ENCODE data around the gene APOBEC2.
A peak's percentile ranks its signal among the peaks of the same experiment; 100 is the strongest.

The APOBEC2 gene

GRCh38 chr6:41038205-41038604 is 14.8 kb upstream of the APOBEC2 start:
- DNase-seq: no peak

DNA sequence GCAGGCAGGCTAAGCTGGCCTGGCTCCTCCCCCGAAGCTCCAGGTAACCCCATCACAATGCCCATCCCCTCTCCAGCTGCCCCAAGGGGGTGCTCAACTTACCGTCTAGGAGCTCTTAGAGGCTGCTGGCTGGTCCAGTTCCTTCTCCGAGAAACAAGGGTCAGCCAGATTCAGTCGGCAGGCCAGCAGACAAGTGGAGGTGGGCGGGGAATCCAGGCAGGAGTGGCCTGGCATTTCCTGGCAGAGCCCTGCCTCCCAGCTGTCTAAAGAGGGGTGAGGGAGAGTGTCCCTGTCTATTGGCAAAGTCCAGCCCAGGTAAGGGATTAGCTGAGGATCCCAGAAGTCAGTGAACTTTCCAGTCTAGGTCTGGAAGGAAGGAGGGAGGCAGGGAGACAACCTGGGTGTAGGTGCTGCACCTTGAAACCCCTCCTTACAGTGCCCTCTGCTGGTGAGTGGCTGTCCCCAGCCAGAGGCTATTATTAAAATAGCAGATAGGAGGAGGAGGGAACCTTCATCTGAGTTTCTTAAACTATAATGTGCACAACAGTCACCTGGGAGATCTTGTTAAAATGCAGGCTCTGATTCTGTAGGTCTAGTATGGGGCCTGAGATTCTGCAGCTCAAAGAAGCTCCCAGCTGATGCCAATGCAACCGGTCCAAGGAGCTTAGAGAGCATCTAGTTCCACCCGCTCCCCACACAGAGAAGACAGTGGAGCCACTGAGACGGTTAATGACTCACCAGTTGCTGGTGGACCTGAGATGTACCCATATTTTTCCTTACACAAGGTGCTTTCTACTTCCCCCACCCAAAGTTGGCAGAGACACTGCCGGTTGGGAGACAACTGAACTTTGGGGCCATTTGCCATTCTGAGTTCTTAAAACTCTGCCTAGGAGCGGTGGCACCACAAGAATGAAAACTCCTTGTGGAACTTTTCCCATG is 13.7 kb upstream of the APOBEC2 start, which contains the start of gene UNC5CL:
UNC5CL (minus strand) TSS at position 162 of the 939 bp plus-strand sequence. CDS start 4,147 bp downstream, outside the sequence.
- DNase-seq: no peak

- no peak for DNase-seq
These were observed 12.7 kb upstream of the APOBEC2 start for GRCh38 chr6:41040101-41040939.

DNA sequence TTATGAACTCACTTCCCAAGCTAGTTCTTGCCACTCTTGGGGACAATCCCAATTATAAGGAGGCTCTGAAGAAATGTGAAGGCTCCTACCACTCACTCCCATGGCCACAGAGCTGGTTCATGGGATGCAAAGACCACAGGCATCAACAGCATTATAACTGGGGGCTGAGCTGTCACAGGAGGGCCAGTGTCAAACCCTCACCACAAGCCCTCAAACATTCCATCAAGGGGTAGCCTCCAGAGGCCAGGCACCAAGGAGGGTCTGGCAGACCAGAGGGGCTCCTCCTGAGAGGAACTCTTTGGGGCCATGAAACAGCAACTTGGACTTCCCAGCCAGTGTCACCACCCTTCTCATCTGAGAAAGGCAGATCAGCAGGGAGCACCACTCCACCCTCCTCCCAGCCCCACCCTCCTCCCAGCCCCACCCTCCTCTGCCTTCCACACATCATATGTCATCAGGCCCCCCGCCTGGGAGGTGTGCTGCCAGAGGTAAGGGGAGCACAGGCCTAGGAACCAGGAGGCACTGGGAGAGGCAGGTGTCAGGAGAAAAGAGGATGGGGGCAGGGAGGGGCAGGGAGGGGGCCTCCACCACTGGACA is 12.0 kb upstream of the APOBEC2 start:
- no peak for DNase-seq

- DNase-seq: no peak
These were observed 10.6 kb upstream of the APOBEC2 start, which contains the start of gene TSPO2 for GRCh38 chr6:41042226-41043055. Gene TSPO2, plus strand, starts transcription at chr6:41042467. Its CDS starts 519 bp downstream, at chr6:41042986.

DNA sequence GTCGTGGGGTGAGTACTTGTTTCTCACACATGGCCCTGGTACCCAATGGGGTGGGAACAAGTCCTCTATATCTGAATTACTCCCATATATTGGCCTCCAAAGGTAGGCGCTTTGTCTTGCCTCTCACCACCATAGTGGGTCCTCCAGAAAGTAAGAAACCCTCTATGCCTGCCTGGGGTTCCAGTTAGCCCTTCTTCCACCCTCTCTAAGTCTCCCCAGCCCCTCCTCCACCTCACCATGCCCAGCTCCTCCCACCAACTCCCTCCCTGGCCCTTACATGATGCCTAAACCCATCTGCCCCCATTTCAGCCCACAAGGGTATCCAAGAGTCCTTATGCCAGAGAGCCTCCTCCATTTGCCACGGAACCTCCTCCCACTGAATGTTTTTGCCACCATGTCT is 9.9 kb upstream of the APOBEC2 start:
- DNase-seq: no peak

DNA sequence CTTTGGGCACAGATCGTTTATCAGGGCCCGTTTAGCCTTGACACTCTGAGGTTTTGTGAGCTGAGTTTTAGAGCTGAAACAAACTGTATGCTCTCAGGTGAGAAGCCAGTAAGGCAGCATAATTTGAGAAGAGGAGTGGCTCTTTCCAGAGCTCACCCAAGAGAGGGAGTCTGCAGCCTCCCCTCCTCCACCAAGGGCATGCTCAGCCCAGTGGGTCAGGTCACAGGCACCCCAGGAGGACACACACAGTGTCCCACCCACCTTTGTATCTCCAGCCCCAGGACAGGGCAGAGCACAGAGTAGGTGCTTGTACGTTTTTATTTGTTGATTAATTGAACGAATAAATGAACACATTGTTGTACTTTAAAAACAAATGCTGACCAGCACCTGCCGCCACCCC is 7.3 kb upstream of the APOBEC2 start:
- DNase-seq: no peak

DNA sequence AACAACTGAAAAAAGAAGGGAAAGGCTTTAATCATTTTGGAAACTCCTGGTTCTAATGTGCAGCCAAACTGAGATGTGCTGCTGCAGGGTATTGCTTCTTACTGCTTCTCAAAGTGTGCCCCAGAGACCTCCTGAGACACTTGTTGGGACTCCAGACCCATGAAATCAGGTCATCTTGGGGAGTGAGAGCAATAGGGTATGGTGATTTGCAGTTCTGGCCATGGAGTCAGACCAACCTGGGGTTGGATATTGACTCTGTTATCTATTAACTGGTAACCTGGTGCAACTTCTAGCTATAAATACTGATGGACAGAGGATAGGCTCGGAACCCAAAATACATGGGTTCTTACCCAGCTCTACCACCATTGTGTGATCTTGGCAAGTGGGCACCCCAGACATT is 6.9 kb upstream of the APOBEC2 start:
- no peak for DNase-seq

DNA sequence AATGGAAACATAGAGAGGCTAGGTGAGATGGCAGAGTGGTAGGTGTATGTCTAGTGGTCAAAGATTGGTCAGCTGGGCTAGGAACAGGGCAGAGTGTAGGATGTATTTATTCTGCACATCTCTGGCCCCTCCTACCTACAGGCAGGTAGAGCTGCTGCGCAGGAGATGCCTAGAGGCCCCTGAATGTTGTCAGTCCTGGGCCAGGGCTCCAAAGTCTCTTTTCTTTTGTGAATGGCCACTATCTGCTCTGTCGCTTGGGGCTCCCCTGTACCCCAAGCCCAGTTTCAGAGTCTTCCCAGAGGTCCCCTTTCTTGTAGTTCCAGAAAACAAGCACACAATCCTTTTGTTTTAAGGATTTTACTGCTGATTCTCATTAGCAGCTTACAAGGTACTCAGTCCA is 5.7 kb upstream of the APOBEC2 start:
- DNase-seq: no peak

DNA sequence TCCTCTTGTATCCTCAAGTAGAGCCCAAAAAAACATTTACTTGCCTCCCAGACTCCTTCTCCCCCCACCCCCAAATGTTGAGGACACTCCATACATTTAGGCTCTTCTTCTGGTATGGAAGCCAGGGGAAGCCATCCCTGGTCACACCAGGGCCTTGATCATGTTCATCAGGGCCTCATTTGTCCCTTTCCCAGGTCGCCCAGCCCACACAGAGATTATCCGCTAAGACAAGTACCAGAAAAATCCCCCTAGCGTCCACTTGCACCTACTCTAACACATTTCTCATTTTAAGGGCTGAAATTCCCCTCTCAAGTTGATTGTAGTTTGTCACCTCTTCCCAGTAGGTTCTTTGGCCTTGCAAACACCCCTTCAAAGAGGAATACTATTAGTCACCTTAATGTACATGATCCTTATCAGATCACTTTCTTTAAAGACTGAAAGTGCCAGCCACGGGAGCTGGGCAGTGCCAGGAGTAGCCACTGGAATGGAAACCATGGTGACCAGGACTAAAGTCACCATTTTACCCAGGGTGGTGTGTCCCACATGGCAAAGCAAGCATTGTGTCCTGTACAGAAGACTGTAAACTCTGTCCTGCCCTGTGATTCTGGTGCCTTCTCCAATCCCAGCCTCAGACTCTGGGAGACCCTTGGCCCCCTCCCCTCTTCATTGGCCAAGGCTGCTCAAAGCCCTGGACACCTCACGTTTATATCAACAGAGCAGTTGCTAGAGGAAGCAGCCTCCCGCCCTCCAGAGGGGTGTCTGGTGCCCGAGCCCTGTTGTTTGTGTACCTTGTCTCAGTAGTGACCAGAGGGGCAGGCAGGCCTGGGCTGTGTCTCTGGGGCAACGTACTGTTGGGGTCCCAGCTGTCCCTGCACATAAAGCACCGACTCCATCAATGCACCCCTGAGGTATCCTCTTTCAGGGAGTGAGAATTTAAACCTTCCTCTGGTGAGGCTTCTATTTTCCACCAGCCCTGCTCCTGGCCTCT is 5.0 kb upstream of the APOBEC2 start:
- DNase-seq: no peak

DNA sequence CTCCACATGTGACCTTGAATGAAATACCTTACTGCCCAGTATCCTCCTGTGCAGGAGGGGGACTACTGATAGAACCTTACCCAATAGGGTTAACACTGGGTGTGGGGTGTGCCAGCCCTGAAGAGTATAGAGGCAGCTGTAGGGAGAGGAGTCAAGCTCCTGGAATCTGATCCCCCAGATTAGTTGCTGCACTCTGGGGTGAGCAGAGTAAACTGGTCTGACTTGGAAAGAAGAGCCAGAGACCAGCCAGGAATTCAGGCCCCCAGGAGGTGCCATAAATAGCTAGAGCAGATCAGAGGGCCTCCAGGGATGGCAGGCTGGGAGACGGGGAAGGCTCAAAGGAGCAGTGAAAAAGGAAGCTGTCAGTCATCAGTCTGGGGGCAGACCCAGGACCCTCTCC is 3.5 kb upstream of the APOBEC2 start:
- no peak for DNase-seq

- DNase-seq: no peak
These were observed 3.0 kb upstream of the APOBEC2 start for GRCh38 chr6:41049955-41050354.

DNA sequence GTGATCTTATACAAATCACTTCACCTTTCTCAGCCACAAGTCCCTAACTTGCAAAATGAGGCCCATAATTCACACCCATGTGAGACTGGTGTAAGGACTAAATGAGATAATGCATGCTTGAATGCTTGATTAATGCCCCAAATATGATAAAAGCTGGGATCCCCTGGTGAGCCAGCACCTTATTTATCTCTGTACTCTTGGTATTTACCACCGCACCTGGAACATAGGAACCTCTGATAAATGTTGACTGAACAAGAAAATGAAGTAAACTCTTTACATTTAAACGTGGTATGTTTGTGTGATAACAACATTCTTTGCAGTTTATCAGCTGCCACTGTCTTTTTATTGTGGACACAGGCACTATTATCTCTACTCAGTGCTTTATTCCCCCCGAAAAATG is 2.5 kb upstream of the APOBEC2 start:
- DNase-seq: no peak

- peak; percentile 18 for DNase-seq
These were observed 1.1 kb upstream of the APOBEC2 start for GRCh38 chr6:41051873-41052272.

DNA sequence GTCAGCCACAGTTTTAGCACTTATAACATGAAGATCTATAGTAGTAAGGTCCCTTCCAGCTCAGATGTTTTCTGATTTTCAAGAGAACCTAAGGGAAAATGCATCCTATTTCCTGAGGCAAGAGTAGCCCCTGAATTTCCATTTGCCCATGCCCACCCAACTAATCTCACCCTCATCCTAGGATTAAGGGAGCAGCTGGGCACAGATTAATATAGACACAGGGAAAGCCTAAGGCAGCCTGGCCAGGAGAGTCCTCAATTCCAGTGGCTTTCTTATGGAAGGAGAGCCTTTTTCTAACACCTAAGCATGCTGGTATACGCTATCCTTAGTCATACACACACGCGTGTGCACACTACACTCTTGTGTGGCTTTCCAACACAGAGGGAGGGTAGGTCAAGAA is 1.5 kb downstream of the APOBEC2 start:
- no peak for DNase-seq

- no peak for DNase-seq
These were observed 2.1 kb downstream of the APOBEC2 start for GRCh38 chr6:41055149-41055548.

- no peak for DNase-seq
These were observed 3.9 kb downstream of the APOBEC2 start for GRCh38 chr6:41056768-41057490.

GRCh38 chr6:41058783-41059181 is 5.8 kb downstream of the APOBEC2 start:
- DNase-seq: no peak

DNA sequence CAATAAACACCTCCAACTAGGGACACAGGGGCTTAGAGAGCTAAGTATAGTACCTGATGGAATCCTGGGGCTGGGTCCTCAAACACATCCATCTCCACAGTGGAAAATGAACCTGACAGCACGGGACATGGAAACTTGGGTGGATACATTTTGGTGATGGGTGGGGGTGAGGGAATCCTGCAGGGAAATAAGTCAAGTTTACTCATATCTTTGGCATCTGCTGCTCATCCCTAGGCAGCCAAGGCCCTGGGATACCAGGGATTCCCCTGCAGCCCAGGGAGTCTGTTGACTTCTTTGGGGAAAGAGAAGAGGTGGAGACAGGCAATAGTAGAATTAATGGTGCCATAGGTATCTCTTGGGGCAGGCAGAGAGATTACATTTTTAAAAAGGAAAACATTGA is 6.6 kb downstream of the APOBEC2 start:
- no peak for DNase-seq

GRCh38 chr6:41061196-41061726 is 8.3 kb downstream of the APOBEC2 start:
- DNase-seq: no peak

All from SIG-M5 (cell line).